Mononuclear cell (primary cell): ENCODE measurements around the gene ZNF439. TPM values are rescaled to one million over a fixed set of nuclear protein-coding genes. Genes with fewer than 3 reads are reported as not detected.
"Not testable (repeated sequence)": the region's sequence is repeated elsewhere in the genome, so short reads cannot be mapped to it uniquely, and the experiment has no call there.

Source experiments
- H3K27me3 ChIP-seq: 2 replicates; pipeline ENCODE4 v1.6.0; 2011; ENCODE audit warnings: low read length, control low read depth; ENCODE audit not compliant: insufficient read depth
- H3K4me1 ChIP-seq: 2 replicates; pipeline ENCODE4 v1.5.1; 2011; ENCODE audit warnings: mild to moderate bottlenecking, low read length, control low read depth; ENCODE audit not compliant: insufficient read depth
- H3K4me3 ChIP-seq: 2 replicates; pipeline ENCODE4 v1.5.1; 2011; ENCODE audit warnings: mild to moderate bottlenecking, low read length, moderate library complexity
- H3K9me3 ChIP-seq: 2 replicates; pipeline ENCODE4 v1.5.1; 2011; ENCODE audit warnings: low read depth, mild to moderate bottlenecking, control low read depth, low read length
- total RNA-seq: library from RNA; depleted of rRNA; stranded (reverse); fragments of >200 nt; gene quantifications from one replicate; pipeline ENCODE4 v1.2.3, GENCODE V29; 2012

The ZNF439 gene
- total RNA-seq, 1 donor, result 4.8 TPM

- H3K4me3 ChIP-seq, H3K9me3 ChIP-seq, H3K27me3 ChIP-seq: not testable (repeated sequence)
- H3K4me1 ChIP-seq, result peaks cover 23% of the 10 kb centered on the region
These were observed 1.8 kb downstream of the ZNF439 start for GRCh38 chr19:11850289-11850688.

- H3K4me1 ChIP-seq, result peaks cover 18% of the 10 kb centered on the region
- H3K9me3 ChIP-seq, result peaks cover 7% of the 10 kb centered on the region
- no peaks in the 10 kb centered on the region for H3K27me3 ChIP-seq
- no peak overlapping the region for H3K4me3 ChIP-seq
These were observed 4.8 kb downstream of the ZNF439 start for GRCh38 chr19:11853358-11853757.

- H3K9me3 ChIP-seq, result peaks cover 25% of the 10 kb centered on the region
- no peaks in the 10 kb centered on the region for H3K4me1 ChIP-seq
- H3K27me3 ChIP-seq, result no peaks in the 10 kb centered on the region
- H3K4me3 ChIP-seq, result no peak overlapping the region
These were observed 8.2 kb downstream of the ZNF439 start for GRCh38 chr19:11856596-11857250.

GRCh38 chr19:11860721-11861120 is 12.2 kb downstream of the ZNF439 start:
- H3K4me3 ChIP-seq, result no peak overlapping the region
- peaks cover 50% of the 10 kb centered on the region for H3K9me3 ChIP-seq

GRCh38 chr19:11861301-11861700 is 12.8 kb downstream of the ZNF439 start:
- Histone ChIP-seq H3K9me3 (peaks cover 54% of the 10 kb centered on the region), H3K27me3 (no peaks in the 10 kb centered on the region), H3K4me1 (no peaks in the 10 kb centered on the region), H3K4me3 (no peak overlapping the region)

More at GRCh38 chr19:11860721-11861120, 12.2 kb downstream of the ZNF439 start:
- no peaks in the 10 kb centered on the region for H3K4me1 ChIP-seq
- no peaks in the 10 kb centered on the region for H3K27me3 ChIP-seq

GRCh38 chr19:11867766-11868165 is 19.2 kb downstream of the ZNF439 start:
- peaks cover 66% of the 10 kb centered on the region for H3K9me3 ChIP-seq
- H3K4me1 ChIP-seq, H3K4me3 ChIP-seq, H3K27me3 ChIP-seq: not testable (repeated sequence)

GRCh38 chr19:11868188-11868587 is 19.7 kb downstream of the ZNF439 start:
- H3K9me3 ChIP-seq, result peaks cover 66% of the 10 kb centered on the region
- no peaks in the 10 kb centered on the region for H3K4me1 ChIP-seq
- no peak overlapping the region for H3K4me3 ChIP-seq
- H3K27me3 ChIP-seq, result no peaks in the 10 kb centered on the region

- Histone ChIP-seq H3K4me3 (no peak overlapping the region), H3K27me3 (no peaks in the 10 kb centered on the region), H3K9me3 (peaks cover 33% of the 10 kb centered on the region), H3K4me1 (no peaks in the 10 kb centered on the region)
These were observed 24.1 kb downstream of the ZNF439 start for GRCh38 chr19:11872624-11873023.

- Histone ChIP-seq H3K4me3 (no peak overlapping the region), H3K27me3 (no peaks in the 10 kb centered on the region), H3K4me1 (no peaks in the 10 kb centered on the region), H3K9me3 (peaks cover 21% of the 10 kb centered on the region)
These were observed 25.2 kb downstream of the ZNF439 start for GRCh38 chr19:11873762-11874161.

GRCh38 chr19:11879687-11880266 is 31.3 kb downstream of the ZNF439 start:
- H3K27me3 ChIP-seq, H3K4me1 ChIP-seq, H3K4me3 ChIP-seq, H3K9me3 ChIP-seq: not testable (repeated sequence)

- no peaks in the 10 kb centered on the region for H3K27me3 ChIP-seq
- H3K9me3 ChIP-seq, result no peaks in the 10 kb centered on the region
- H3K4me3 ChIP-seq, result no peak overlapping the region
- no peaks in the 10 kb centered on the region for H3K4me1 ChIP-seq
These were observed 32.1 kb downstream of the ZNF439 start for GRCh38 chr19:11880598-11880997.

GRCh38 chr19:11881151-11881800 is 32.8 kb downstream of the ZNF439 start:
- no peaks in the 10 kb centered on the region for H3K27me3 ChIP-seq
- H3K4me1 ChIP-seq, result no peaks in the 10 kb centered on the region
- no peaks in the 10 kb centered on the region for H3K9me3 ChIP-seq
- no peak overlapping the region for H3K4me3 ChIP-seq

- no peaks in the 10 kb centered on the region for H3K9me3 ChIP-seq
- H3K4me1 ChIP-seq, result peaks cover 6% of the 10 kb centered on the region
- no peaks in the 10 kb centered on the region for H3K27me3 ChIP-seq
- no peak overlapping the region for H3K4me3 ChIP-seq
These were observed 34.1 kb downstream of the ZNF439 start for GRCh38 chr19:11882606-11883005.

- H3K9me3 ChIP-seq, result no peaks in the 10 kb centered on the region
- H3K4me1 ChIP-seq, result peaks cover 18% of the 10 kb centered on the region
- peak overlapping the region; percentile 69 for H3K4me3 ChIP-seq
- no peaks in the 10 kb centered on the region for H3K27me3 ChIP-seq
These were observed 38.7 kb downstream of the ZNF439 start for GRCh38 chr19:11887234-11887610.

GRCh38 chr19:11887611-11888531 is 39.3 kb downstream of the ZNF439 start, which contains the start of gene ZNF69:
ZNF69 (plus strand) TSS chr19:11887782; CDS start chr19:11887924, 142 bp downstream.
- peak within 1 kb of the TSS; percentile 69 for H3K4me3 ChIP-seq
- H3K4me1 ChIP-seq, result peaks cover 18% of the 10 kb centered on the region
- H3K27me3 ChIP-seq, result no peaks in the 10 kb centered on the region
- no peaks in the 10 kb centered on the region for H3K9me3 ChIP-seq
